KOPT-K1 (cell line): ENCODE measurements around the gene ZNF574.

Experiments
- H3K27ac ChIP-seq: fragments of 200-600 bp; sonication (generic); 2 replicates; pipeline ENCODE4 v1.5.1; 2016; ENCODE audit warnings: antibody characterized with exemption, mild to moderate bottlenecking, low read depth, low read length; ENCODE audit not compliant: poor library complexity, severe bottlenecking
- H3K36me3 ChIP-seq: fragments of 200-600 bp; sonication (generic); 2 replicates; pipeline ENCODE4 v1.5.1; 2017; ENCODE audit warnings: antibody characterized with exemption, mild to moderate bottlenecking, low read length, moderate library complexity; ENCODE audit not compliant: insufficient read depth
- H3K9me3 ChIP-seq: fragments of 200-600 bp; sonication (generic); 2 replicates; pipeline ENCODE4 v1.5.1; 2017; ENCODE audit warnings: antibody characterized with exemption, low read length, mild to moderate bottlenecking; ENCODE audit not compliant: insufficient read depth, poor library complexity, severe bottlenecking

The ZNF574 gene

DNA sequence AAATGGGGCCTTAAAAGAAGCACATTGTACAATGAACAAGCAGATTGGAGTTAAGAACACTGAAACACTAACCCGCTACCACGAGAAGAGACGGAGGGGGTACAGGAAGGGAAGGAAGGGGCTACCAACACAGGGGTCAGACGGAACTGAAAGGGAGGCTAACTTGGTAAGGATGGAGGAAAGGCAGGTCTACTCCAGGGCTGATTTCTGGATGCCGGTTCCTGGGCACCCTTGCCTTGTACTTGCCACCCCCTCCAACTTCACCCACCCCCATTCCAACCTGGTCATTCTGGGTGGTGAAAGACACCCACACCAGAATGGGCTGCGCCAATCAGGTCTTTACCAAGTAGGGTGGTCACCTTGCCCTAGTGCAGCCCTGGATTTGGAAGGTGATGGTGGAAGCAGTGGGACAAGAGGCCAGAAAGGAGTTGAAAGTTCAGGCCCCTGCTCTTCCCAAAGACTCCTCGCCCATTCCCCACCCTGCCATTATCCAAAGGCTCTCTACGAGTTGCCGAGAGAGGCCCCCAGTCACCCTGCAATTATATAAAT lies 10.3 kb downstream of the ZNF574 start:
- H3K36me3 ChIP-seq: peaks cover 32% of the 10 kb centered on the region
- no peaks in the 10 kb centered on the region for H3K9me3 ChIP-seq
- H3K27ac ChIP-seq: no peak overlapping the region

DNA sequence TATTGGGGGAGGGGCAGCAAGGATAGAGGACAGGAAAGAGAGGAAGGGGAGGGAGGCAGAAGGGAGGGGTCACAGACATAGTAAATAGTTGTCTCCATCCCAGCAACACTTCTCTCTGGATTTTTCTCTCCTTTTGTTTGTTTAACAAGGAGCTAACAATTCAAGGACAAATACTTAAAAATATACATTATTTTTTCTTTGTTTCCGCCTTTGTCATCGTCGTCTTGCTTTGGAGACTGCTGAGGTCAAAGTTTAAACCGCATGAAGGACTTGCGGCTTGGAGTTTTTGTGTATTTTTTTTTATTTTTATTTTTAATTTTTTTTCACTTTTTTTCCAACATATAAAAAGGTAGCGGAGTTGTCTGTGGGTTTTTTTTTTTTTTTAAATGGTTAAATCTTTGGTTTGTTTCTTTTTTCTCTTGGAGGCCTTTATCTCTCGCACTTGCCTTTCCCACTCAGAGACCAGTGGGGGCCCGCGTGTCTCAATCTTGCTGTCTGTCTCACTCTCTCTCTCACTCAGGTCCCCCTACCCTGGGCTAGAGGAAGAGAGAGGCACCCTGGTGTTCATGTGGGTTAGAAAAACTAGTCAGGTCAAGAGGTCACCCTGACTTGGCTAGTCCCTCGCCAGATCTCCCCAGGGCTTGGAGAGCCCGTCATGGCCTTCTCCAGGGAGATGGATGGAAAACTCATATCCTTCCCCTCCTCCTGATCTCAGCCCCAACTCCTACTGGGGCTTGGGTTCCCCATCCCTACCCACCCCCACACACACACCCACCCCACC lies 11.0 kb downstream of the ZNF574 start:
- Histone ChIP-seq H3K36me3 (peaks cover 25% of the 10 kb centered on the region), H3K27ac (no peak overlapping the region), H3K9me3 (no peaks in the 10 kb centered on the region)

DNA sequence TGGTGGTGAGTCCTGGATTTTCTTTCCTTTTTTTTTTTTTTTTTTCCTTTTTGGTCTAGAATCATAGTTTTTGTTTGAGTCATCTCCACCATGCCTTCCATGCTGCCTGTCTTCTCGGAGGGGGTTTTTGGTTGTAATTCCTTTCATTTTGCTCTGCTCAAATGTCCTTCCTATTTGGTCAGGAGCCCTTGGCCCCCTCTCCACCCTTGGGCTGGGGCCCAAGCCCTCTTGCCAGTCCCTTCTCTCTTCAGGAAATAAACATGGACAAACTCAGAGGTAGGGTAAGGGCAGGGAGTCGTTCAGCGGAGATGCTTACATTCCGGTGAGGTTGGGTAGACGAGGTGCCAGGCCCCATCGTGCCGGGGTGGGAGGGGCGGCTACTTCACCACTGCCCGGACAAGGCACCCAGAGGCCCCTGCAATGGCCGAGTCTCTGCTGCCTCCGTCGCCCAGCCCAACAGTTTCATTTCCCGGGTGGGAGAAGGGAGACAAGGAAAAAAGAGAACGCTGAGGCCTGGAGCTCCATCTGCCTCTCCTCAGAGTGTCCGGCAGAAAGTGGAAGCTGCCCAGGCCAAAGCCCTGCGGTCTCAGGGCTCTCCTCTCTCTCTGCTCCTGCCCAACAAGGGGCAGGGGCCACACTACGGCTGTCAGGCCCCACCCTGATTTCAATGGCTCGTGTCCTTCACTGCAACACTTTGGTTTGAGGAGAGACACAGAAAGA lies 12.7 kb downstream of the ZNF574 start:
- H3K9me3 ChIP-seq: no peaks in the 10 kb centered on the region
- no peak overlapping the region for H3K27ac ChIP-seq
- peaks cover 10% of the 10 kb centered on the region for H3K36me3 ChIP-seq

DNA sequence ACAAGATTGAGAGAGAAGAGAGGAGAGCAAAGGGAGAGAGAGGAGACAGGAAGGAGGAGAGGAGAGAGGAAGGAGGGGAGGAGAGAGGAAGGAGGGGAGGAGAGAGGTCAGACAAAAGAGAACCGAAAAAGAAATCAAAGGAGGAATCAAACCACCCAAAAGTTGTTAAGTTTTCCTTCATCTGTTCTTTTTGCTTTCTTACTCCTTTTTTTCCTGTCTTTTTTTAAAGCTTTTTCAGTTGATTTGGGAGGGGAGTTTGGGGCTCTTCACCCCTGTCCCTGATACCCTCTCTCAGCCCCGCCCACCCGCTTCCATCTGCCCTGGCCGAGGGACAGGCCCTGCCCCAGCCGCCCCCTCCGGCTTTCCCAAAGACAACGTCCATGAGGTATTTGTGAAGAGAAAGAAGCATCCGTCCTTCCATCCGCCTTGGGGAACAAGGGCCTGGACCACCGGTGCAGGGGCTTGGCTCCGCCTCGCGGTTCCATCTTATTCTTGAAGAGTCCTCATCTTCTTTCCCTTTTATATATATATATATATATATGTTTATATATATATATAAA lies 13.3 kb downstream of the ZNF574 start:
- Histone ChIP-seq H3K36me3 (peaks cover 3% of the 10 kb centered on the region; the same call in 1 of the 2 replicates), H3K9me3 (no peaks in the 10 kb centered on the region), H3K27ac (no peak overlapping the region)

DNA sequence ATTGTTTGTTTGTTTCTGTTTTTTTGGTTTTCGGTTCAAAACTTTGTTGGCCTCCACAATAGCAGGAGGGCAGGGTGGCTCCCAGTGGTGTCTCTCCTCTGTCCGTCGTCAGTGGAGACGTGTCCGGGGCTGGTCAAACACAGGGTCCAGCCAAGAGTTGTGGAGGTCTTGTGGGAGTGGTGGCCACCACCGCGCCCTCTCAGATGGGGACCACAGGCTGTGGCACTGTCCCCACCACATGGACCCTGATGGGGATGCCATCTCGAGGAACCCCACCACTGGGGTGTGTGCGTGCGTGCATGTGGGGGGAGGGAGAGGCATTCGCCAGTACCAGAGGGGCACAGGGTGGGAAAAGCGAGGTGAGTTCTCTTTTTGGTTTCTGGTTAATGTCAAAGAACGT lies 13.8 kb downstream of the ZNF574 start:
- Histone ChIP-seq H3K36me3 (no peaks in the 10 kb centered on the region), H3K27ac (no peak overlapping the region), H3K9me3 (no peaks in the 10 kb centered on the region)

DNA sequence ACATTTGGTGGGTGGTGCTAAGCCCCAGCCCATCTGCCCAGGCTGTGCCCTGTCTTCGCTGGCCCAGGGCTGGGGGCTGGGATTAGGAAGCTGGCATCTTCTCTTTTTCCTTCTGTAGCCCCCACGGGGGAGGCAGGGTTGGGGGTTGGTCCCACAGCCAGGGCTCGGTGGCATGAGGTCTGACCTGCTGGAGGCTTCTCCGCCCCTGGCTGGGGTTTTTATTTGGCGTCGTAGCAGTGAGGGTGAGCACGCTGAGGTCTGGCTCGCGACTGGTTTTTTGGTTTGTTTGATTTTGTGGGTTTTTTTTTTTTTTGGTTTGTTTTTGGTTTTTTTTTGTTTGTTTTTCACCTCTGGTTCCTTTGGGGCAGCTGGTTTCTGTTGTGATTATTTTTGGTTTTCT lies 14.7 kb downstream of the ZNF574 start:
- no peak overlapping the region for H3K27ac ChIP-seq

DNA sequence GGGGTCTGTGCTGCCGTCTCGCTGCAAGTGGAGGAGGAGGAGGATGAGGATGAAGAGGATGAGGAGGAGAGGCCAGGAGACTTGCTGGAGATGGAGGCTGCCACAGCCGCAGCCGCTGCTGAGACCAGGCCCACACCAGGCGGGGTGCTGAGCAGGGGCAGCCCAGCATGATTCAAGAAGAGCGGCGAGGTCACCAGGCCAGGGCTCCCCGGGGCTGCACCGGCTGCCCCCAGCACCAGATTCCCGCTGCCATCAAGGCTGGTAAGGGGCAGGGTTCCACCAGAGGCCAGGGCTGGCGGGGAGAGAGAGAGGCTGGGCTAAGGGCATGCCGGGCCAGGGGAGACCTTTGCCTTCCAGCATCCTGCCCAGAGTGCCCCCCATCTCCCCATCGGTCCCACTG lies 15.3 kb downstream of the ZNF574 start:
- Histone ChIP-seq H3K27ac (no peak overlapping the region), H3K9me3 (no peaks in the 10 kb centered on the region), H3K36me3 (no peaks in the 10 kb centered on the region)

More for the DNA sequence above, 14.7 kb downstream of the ZNF574 start:
- Histone ChIP-seq H3K36me3 (no peaks in the 10 kb centered on the region), H3K9me3 (no peaks in the 10 kb centered on the region)

DNA sequence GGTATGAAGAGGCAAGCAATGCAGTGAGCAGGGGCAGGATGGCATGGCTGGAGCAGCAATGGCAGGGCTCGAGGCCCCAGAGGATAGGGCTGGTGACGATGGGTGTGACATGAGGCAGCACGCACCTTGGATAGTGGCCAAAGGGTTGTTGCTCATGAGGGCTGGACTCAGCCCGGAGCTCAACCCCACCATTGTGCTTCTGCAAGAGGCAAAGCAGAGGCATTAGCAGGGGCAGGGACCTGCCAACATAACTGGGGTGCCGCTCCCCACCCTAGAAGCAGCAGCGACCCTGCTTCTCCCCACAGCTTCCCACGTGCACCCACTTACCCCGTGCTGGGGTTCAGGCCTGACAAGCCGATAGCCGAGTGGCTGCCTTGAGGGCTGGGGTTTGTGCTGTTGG lies 15.8 kb downstream of the ZNF574 start:
- Histone ChIP-seq H3K36me3 (no peaks in the 10 kb centered on the region), H3K9me3 (no peaks in the 10 kb centered on the region), H3K27ac (no peak overlapping the region)

DNA sequence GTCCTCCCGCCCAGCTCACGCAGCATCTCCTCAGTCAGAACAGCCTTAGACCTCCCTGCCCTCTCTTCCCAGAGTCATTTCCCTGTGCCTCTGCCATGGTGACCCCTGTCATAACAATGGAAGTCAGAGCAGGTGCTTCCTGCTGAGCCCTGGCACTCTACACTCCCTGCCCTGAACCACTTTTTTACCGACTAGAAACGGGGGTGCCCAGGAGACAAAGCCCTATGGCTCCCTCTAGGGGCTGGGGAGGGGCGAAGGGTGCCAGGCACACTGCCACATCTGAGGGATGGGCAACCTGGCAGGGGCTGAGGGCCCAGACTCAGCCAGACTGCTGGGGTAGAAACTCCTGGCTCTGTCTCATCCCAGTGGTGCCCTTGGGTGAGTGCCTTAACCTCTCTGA lies 16.4 kb downstream of the ZNF574 start:
- Histone ChIP-seq H3K36me3 (no peaks in the 10 kb centered on the region), H3K9me3 (no peaks in the 10 kb centered on the region), H3K27ac (no peak overlapping the region)

DNA sequence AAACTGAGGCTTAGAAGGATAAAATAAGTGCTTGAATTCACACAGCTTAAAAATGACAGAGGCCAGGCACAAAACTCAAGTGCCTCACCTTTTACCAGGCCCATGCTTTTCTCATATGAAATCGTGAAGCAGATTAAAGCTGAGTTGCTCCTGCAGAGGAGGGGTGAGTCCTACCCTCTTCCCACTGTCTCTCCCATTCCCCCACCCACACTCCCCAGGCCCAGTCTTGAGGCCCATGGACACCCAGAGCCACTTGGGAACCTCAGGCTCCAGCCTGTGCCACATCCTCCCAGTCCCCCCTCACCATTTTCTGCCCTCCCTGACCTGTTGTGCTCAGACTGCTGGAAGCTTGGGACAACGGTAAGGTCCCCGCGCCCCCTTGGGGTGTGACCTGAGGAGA lies 17.5 kb downstream of the ZNF574 start:
- no peaks in the 10 kb centered on the region for H3K9me3 ChIP-seq

DNA sequence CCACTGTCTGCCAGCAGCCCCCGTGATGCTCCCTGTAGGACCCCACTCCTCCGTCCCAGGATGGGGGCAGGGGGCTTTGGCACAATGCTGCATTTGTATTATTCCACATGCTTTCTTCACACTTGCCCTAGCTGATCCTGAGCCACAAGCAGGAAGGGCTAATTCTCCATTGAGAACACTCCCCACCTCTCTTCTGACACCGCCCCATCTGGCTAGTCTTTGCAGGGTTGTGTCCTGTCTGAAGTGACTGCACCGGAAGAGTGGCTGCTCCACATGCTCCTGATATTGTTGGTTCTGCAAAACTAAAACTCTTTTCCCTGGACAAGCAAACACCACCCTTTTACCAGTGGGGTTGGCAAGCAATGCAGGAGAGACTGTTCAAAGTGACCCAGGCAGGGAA lies 18.0 kb downstream of the ZNF574 start:
- Histone ChIP-seq H3K36me3 (no peaks in the 10 kb centered on the region), H3K27ac (no peak overlapping the region)

More for the DNA sequence above, 17.5 kb downstream of the ZNF574 start:
- Histone ChIP-seq H3K27ac (no peak overlapping the region), H3K36me3 (no peaks in the 10 kb centered on the region)

DNA sequence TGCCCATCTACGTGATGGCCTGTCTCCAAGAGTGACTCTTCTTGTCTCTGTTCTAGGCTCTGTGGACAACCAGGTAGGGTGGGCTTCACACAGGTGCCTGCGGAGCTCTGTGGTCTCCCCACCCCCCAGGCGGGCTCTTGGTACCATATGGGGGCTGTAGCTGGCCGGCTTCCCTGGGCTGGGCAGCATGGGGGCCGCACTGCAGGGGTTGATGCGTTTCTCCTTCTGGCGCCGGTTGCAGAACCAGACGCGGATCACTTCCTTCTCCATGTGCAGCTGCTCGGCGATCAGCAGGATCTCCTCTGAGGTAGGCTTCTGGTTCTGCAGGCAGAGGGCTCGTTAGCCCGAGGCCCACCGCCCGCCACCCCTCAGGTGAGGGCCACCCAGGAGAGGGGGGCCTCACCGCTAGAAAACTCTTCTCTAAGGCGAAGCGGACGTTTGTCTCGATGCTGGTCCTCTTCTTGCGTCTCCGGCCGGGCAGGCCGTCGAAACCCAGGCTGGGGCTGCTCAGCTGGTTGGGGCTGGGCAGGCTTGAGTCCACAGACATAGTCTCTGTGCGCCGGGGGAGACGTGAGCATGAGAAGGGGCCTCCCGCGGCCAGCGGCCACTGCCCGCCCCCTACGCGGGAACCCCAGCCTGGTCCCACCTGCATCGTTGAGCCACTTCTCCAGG lies 19.3 kb downstream of the ZNF574 start:
- H3K9me3 ChIP-seq: no peaks in the 10 kb centered on the region
- H3K36me3 ChIP-seq: no peaks in the 10 kb centered on the region
- H3K27ac ChIP-seq: no peak overlapping the region

More for the DNA sequence above, 18.0 kb downstream of the ZNF574 start:
- no peaks in the 10 kb centered on the region for H3K9me3 ChIP-seq

DNA sequence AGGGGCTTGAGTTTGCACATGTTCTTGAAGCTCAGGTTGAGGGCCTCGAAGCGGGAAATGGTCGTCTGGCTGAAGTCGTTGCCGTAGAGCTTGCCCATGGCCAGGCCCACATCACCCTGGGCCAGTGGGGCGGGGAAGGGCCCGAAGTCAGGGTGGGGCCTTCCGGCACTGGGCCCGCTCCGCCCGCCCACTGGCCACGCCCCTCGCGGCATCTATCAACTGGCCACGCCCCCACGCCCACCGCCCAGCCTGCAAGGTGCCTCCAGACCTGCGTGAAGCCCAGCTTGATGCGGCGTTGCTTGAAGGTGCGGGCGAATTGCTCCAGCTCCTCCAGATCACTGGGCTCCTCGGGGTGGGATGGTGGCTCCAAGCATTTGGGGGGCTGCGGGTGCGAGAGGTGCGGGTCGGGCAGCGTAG lies 19.9 kb downstream of the ZNF574 start:
- Histone ChIP-seq H3K36me3 (no peaks in the 10 kb centered on the region), H3K9me3 (no peaks in the 10 kb centered on the region), H3K27ac (no peak overlapping the region)

DNA sequence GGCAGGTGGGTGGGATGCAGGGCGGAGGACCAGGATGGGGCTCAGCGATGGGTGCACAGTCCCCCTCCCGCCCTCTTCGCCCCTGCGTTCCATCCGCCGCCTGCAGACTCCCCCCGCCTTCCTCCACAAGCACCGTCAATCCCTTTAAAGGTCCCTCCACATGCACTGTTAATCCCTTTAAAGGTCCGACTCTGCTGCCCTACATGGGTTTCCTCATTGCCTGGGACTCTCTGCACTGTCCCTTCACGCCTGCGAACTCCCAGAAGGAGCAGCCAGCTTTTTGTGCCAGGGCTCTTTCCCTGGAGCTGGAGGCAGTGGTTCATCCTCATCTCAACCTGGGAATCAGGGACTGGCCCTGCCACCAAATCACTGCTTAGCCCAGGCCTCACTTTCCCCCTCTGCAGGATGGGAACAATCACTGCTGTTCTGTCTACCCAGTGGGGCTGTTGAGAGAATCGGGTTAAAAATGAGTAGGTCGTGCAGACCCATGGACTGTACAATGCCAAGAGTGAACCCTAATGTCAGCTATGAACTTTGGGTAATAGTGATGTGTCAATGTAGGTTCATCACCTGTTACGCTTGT lies 20.4 kb downstream of the ZNF574 start:
- Histone ChIP-seq H3K9me3 (no peaks in the 10 kb centered on the region), H3K27ac (no peak overlapping the region), H3K36me3 (no peaks in the 10 kb centered on the region)
